ENCODE data around the gene TBL1XR1. TPM values are rescaled to one million over a fixed set of nuclear protein-coding genes. Genes with fewer than 3 reads are reported as not detected.
A peak's percentile ranks its signal among the peaks of the same experiment; 100 is the strongest.

TBL1XR1 gene
- total and polyA plus RNA-seq, 2 of the 13 experiments (the other 11 are each of a cell fraction or from before 2014, with no cell fraction given): 57.7 to 62.5 TPM

DNA sequence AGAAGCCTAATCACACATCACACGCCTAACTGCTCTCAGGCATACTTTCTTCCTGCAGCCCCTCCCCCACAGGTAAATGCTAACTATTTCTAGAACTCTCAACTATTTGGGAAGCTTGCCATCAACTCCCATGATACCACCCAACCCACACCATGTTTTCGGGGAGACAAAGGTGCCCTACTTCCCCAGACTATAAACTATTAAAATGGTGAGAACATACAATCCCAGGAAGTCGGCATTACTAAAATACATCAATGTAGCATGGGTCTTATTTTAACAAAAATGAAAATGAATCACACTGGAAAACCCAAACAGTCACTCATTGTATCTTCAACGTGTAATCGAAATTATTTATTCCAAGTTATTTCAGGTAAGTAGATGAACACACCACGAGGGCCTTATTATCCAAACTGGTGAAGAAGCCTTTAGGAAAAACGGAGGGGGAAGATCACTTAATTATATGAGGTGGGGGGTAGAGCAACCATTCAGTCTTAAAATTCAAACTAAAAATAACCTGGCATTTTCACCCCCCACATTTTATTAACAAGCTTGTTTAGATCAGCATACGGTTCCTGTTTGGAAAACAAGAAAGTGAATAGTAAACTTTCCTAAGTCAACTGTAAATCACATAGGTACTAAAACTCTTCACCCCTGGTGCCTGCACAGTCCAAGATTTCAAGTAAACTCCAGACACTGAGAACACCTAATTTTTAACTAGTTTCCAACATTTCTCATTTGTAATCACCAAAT, 1.9 kb downstream of the TBL1XR1 start (continued):
- TF ChIP-seq NFAT5 (CRISPR knock-in tag; IDR thresholded peaks at IDR 0.05) (no peak), HBP1 (CRISPR knock-in tag; IDR thresholded peaks at IDR 0.05; ENCODE audit: low read depth) (no peak), HNRNPH1 (optimal IDR thresholded peaks at IDR 0.05; ENCODE audit: low read depth, low read length) (no peak), ZNF362 (CRISPR knock-in tag; IDR thresholded peaks at IDR 0.05; ENCODE audit: borderline replicate concordance) (peak; percentile 78), GLMP (CRISPR knock-in tag; IDR thresholded peaks at IDR 0.05; ENCODE audit: borderline replicate concordance) (no peak), KDM5B (CRISPR knock-in tag; IDR thresholded peaks at IDR 0.05; ENCODE audit: borderline replicate concordance) (no peak), RBFOX2 (IDR thresholded peaks at IDR 0.05; ENCODE audit: low read depth, low read length) (0 out of 2 replicates have a peak, but pooled peaks have one; percentile 23), SIX1 (CRISPR knock-in tag; IDR thresholded peaks at IDR 0.05; ENCODE audit: borderline replicate concordance) (no peak), THRA (CRISPR knock-in tag; IDR thresholded peaks at IDR 0.05; ENCODE audit: borderline replicate concordance) (no peak), KMT2B (CRISPR knock-in tag; IDR thresholded peaks at IDR 0.05) (no peak), MAZ (IDR thresholded peaks at IDR 0.05; ENCODE audit: borderline replicate concordance, low read depth, low read length) (no peak), MAZ (CRISPR knock-in tag; IDR thresholded peaks at IDR 0.05; ENCODE audit: low read depth) (no peak)
- TF ChIP-seq, protein P1, sequence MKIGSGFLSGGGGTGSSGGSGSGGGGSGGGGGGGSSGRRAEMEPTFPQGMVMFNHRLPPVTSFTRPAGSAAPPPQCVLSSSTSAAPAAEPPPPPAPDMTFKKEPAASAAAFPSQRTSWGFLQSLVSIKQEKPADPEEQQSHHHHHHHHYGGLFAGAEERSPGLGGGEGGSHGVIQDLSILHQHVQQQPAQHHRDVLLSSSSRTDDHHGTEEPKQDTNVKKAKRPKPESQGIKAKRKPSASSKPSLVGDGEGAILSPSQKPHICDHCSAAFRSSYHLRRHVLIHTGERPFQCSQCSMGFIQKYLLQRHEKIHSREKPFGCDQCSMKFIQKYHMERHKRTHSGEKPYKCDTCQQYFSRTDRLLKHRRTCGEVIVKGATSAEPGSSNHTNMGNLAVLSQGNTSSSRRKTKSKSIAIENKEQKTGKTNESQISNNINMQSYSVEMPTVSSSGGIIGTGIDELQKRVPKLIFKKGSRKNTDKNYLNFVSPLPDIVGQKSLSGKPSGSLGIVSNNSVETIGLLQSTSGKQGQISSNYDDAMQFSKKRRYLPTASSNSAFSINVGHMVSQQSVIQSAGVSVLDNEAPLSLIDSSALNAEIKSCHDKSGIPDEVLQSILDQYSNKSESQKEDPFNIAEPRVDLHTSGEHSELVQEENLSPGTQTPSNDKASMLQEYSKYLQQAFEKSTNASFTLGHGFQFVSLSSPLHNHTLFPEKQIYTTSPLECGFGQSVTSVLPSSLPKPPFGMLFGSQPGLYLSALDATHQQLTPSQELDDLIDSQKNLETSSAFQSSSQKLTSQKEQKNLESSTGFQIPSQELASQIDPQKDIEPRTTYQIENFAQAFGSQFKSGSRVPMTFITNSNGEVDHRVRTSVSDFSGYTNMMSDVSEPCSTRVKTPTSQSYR (CRISPR knock-in tag; IDR thresholded peaks at IDR 0.05; ENCODE audit: borderline replicate concordance): peak; percentile 77; the same call in 1 of the 2 replicates
